Esophagus (tissue), 2 donors: ENCODE results near the gene BANF2. TPM values are rescaled to one million over a fixed set of nuclear protein-coding genes. Genes with fewer than 3 reads are reported as not detected.

Experiments used
- H3K27ac ChIP-seq, 2 donors: one replicate each; pipeline ENCODE4 v1.5.1; 2013; ENCODE audit warnings: low read depth in 2 of 2, mild to moderate bottlenecking in 2 of 2, inconsistent platforms in 1 of 2, low read length in 1 of 2, moderate library complexity in 1 of 2
- H3K27me3 ChIP-seq, 2 donors: one replicate each; pipeline ENCODE4 v1.6.1; 2013; ENCODE audit warnings: low read length in 2 of 2, control low read depth in 1 of 2, mild to moderate bottlenecking in 1 of 2; ENCODE audit not compliant: insufficient read depth in 2 of 2, control insufficient read depth in 1 of 2
- H3K36me3 ChIP-seq, 2 donors: one replicate each; pipeline ENCODE4 v1.6.1; 2013; ENCODE audit warnings: low read length in 1 of 2; ENCODE audit not compliant: control insufficient read depth in 2 of 2, insufficient read depth in 2 of 2
- H3K4me1 ChIP-seq, 2 donors: one replicate each; pipeline ENCODE4 v1.6.1; 2013; ENCODE audit warnings: low read length in 1 of 2; ENCODE audit not compliant: control insufficient read depth in 2 of 2, insufficient read depth in 2 of 2
- H3K4me3 ChIP-seq, 2 donors: one replicate each; pipeline ENCODE4 v1.5.1; 2013; ENCODE audit warnings: low read length in 2 of 2, mild to moderate bottlenecking in 2 of 2, low read depth in 1 of 2, moderate library complexity in 1 of 2
- H3K9me3 ChIP-seq, 2 donors: one replicate each; pipeline ENCODE4 v1.6.1; 2013; ENCODE audit warnings: mild to moderate bottlenecking in 2 of 2, low read depth in 1 of 2, low read length in 1 of 2, moderate library complexity in 1 of 2; ENCODE audit not compliant: control insufficient read depth in 2 of 2, insufficient read depth in 1 of 2
- WGBS, 2 donors: extraction: QIAGEN DNeasy Blood & Tissue Kit; methylation state at CpG; one replicate each; pipeline ENCODE4 v1.1.7; 2013; 5-methylcytosine and 5-hydroxymethylcytosine counted together
- polyA plus RNA-seq, 2 donors: library from polyadenylated mRNA; stranded (reverse); fragments of 200-250 nt; gene quantifications; one replicate each; pipeline ENCODE4 v1.2.3, GENCODE V29; 2013
- donor health status: healthy with polysubstance abuse.
- donor health status: Bipolar disorder and iron deficiency.

BANF2 gene
- polyA plus RNA-seq, 2 donors, result not detected

DNA sequence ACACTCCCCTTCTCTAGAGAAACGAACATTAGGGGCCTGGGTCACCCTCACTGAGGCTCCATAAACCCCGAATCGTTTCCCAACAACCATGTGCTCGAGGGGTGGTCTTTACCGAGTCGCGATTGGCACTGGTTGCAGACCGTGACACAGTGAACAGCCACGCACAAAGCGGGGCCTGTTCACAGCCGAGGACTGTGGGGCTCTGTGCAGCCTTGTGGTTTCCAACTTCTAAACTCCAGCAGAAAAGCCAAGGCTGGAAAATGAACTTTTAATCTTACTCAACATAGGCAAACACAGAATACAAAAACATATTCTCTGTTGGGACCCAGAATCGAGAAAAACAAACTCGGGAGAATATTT, 36.7 kb upstream of the BANF2 start:
- H3K27ac ChIP-seq, result no peak overlapping the region

DNA sequence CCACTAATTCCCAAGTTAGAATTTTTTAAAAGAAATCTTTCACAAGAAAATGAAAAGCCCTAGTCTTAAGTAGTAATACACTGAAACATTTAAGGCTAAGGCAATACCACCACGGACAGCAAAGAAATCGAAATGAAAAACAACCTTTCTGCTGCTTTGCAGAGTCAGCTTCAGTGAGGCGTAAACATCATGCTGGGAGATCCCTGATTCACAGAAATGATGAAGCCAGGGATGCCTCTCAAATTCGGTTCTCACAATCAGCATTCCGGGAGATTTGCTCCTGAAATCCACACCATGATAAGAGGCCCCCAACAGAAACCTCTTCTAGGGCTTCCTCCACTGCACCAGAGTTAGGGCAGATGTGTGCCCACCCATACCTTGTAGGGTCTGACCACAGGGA, 36.3 kb upstream of the BANF2 start:
- Histone ChIP-seq H3K36me3 (peaks cover 0 to 6% of the 10 kb centered on the region in 2 donors), H3K4me1 (no peaks in the 10 kb centered on the region), H3K27me3 (no peaks in the 10 kb centered on the region), H3K4me3 (no peak overlapping the region), H3K27ac (no peak overlapping the region), H3K9me3 (peaks cover 2 to 6% of the 10 kb centered on the region in 2 donors)
- 71 to 76% methylated on average over 5 of the region's 5 CpGs for WGBS, 2 donors

More for the DNA sequence above, 36.7 kb upstream of the BANF2 start:
- Histone ChIP-seq H3K9me3 (peaks cover 3 to 7% of the 10 kb centered on the region in 2 donors), H3K4me1 (no peaks in the 10 kb centered on the region), H3K4me3 (no peak overlapping the region), H3K36me3 (peaks cover 3 to 10% of the 10 kb centered on the region in 2 donors), H3K27me3 (no peaks in the 10 kb centered on the region)
- WGBS, 2 donors, result 86 to 90% methylated on average over 13 of the region's 13 CpGs

DNA sequence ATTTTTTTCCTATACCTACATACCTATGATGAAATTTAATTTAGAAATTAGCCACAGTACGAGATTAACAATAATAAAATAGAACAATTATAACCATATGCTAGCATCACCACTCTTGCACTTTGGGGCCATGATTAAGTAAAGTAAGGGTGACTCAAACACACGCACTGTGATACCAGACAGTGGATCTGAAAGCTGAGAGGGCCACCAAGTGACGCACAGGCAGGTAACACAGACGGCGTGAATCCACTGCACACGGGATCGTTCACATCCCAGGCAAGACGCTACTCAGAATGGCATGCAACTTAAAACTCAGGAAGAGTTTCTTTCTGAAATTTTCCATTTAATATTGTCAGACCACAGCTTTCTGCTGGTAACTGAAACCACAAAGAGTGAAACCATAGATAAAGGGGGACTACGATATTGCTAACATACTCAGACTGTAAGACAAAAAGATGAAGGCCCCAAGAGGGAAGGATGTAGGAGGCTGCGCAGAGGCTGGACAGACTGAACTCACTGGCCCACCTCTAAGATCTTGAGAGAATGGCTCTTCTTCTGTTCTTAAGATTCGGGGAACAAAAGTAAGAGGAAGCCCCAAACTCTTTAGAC, 35.6 kb upstream of the BANF2 start:
- no peak overlapping the region for H3K4me3 ChIP-seq
- H3K27ac ChIP-seq, result no peak overlapping the region
- H3K4me1 ChIP-seq, result no peaks in the 10 kb centered on the region
- no peaks in the 10 kb centered on the region for H3K27me3 ChIP-seq
- 79 to 85% methylated on average over 11 of the region's 11 CpGs for WGBS, 2 donors
- H3K9me3 ChIP-seq, result no peaks in the 10 kb centered on the region
- peaks cover 0 to 4% of the 10 kb centered on the region in 2 donors for H3K36me3 ChIP-seq

DNA sequence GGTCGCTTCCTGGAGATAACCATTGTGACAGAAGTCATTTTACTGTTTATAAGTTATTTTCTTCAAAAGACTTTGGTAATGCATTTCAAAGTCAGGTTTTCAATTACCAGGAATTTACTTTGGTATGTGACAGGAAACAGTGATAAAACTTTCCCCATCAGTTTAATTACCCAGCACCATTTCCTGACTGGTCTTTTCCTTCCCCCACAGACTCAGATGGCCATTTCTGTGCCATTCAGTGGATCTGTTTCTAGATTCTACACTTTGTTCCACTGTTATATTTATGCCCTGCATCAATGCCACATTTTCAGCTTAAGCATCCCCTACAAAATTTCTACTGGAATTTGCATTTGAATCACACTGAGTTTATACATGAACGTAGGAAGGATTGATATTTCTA, 34.0 kb upstream of the BANF2 start:
- H3K9me3 ChIP-seq, result no peaks in the 10 kb centered on the region
- WGBS, 2 donors, result 71 to 79% methylated on average over 2 of the region's 2 CpGs
- no peaks in the 10 kb centered on the region for H3K4me1 ChIP-seq
- no peak overlapping the region for H3K27ac ChIP-seq
- no peaks in the 10 kb centered on the region for H3K27me3 ChIP-seq
- no peaks in the 10 kb centered on the region for H3K36me3 ChIP-seq
- H3K4me3 ChIP-seq, result no peak overlapping the region

DNA sequence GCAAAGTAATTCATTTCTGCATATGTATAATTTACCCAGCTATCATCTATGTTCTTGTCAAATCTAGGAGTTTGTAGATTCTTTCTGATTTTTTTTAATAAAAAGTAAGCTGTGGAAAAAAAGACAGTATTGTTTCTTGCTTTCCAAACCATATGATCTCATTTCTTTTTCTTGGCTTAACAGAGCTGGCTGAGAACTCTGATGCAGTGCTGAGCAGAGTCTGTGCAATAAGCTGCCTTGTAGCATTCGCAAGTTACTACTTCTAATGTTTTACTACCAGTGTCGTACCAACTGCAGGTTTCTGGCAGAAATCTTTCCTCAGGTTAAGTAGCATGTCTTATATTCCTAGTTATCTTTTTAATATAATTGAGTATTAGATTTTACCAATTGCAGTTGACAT, 33.3 kb upstream of the BANF2 start:
- no peak overlapping the region for H3K27ac ChIP-seq
- H3K27me3 ChIP-seq, result no peaks in the 10 kb centered on the region
- no peaks in the 10 kb centered on the region for H3K36me3 ChIP-seq
- H3K4me1 ChIP-seq, result no peaks in the 10 kb centered on the region
- WGBS, 2 donors, result 67 to 68% methylated on average over 2 of the region's 2 CpGs
- H3K4me3 ChIP-seq, result no peak overlapping the region
- H3K9me3 ChIP-seq, result no peaks in the 10 kb centered on the region

DNA sequence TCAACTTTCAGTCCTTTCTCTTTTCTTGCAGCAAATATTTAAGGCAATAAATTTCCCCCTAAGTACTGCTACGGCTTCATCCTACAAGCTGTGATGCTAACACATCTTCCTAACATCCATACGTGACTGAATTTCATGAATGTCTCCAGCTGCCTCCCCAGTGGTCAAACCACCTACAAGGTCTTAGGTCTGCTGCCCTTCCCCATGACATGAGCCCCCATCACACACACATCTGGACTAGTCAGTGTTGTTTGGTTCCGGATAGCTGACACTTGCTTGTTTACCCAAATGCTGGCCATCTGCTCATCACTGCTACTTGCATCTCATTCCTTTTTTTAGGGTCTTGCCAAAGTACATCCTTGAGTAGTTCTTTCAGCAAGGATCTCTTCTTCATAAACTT, 32.3 kb upstream of the BANF2 start:
- no peaks in the 10 kb centered on the region for H3K27me3 ChIP-seq
- 81 to 84% methylated on average over 3 of the region's 3 CpGs for WGBS, 2 donors
- H3K4me1 ChIP-seq, result no peaks in the 10 kb centered on the region
- H3K4me3 ChIP-seq, result no peak overlapping the region
- no peak overlapping the region for H3K27ac ChIP-seq
- no peaks in the 10 kb centered on the region for H3K36me3 ChIP-seq
- no peaks in the 10 kb centered on the region for H3K9me3 ChIP-seq

DNA sequence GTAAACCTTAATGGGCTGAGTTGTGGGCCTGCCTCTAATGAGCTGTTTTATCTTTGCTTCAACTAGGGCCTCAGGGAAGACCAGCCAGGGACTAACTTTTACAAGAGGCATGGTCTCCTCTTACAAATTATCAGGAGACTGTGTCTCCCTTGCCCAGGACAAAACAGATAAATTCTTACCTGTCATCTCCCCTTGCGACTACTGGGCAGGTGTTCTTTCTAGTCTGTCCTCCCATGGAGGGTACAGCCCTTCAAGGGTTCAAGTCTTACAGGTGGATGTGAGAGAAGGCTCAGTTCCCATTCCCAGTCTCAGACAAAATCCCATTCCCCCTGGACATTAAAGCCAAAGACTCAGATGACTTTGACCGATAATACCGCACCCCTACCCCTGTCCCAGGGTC, 31.3 kb upstream of the BANF2 start:
- Histone ChIP-seq H3K36me3 (no peaks in the 10 kb centered on the region), H3K9me3 (no peaks in the 10 kb centered on the region), H3K4me1 (no peaks in the 10 kb centered on the region), H3K4me3 (no peak overlapping the region), H3K27ac (no peak overlapping the region), H3K27me3 (no peaks in the 10 kb centered on the region)
- WGBS, 2 donors, result 88 to 97% methylated on average over 3 of the region's 3 CpGs

DNA sequence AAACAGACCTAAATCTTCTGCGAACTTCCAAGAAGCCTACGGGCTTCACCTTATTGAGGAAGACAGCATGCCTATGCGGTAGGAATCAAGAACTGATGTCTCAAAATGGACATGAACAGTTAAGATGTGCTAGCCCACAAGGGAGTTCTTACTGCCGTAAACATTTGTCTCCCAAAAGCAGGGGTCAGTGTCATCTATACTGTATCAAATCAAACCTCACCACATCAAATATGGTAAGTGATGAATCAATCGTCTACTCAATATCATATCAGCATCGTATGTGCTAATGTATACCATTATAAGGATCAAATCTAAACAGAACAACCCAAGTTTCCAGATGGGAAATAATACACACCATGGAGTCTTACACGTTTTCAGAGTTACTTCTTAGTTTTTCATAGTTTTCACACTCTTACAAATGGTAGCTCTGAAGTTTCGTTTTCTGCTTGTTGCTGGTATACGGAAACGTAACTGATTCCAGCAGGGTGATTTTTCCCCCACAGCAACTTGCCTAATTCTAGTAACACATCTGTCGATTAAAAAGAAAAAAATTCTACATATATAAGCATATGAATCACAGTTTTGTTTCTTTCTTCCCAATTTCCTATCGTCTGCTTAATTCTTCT, 30.3 kb upstream of the BANF2 start:
- Histone ChIP-seq H3K9me3 (no peaks in the 10 kb centered on the region), H3K4me1 (no peaks in the 10 kb centered on the region), H3K4me3 (no peak overlapping the region), H3K27me3 (no peaks in the 10 kb centered on the region), H3K27ac (no peak overlapping the region), H3K36me3 (no peaks in the 10 kb centered on the region)
- 78 to 86% methylated on average over 12 of the region's 12 CpGs for WGBS, 2 donors

DNA sequence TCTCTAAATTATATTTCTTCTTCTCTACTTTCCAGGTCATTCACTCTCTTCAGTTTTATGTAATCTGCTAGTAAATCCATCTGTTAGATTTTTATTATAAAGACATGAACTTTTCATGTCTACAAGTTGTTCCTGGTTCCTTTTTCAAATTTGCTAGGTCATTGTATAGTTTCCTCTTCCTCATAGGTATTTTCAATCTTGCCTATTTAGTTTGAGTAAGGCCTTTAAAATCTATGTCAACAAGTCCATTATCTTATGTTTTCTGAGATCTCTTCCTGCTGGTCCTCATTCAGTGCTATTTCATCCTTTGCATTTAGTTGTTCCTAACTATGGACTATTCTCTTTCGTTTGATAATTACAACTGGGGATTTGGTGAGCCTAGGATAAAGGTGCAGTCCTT, 28.8 kb upstream of the BANF2 start:
- 81 to 90% methylated on average over 1 of the region's 1 CpG for WGBS, 2 donors
- peaks cover 0 to 3% of the 10 kb centered on the region in 2 donors for H3K36me3 ChIP-seq
- H3K27ac ChIP-seq, result no peak overlapping the region

DNA sequence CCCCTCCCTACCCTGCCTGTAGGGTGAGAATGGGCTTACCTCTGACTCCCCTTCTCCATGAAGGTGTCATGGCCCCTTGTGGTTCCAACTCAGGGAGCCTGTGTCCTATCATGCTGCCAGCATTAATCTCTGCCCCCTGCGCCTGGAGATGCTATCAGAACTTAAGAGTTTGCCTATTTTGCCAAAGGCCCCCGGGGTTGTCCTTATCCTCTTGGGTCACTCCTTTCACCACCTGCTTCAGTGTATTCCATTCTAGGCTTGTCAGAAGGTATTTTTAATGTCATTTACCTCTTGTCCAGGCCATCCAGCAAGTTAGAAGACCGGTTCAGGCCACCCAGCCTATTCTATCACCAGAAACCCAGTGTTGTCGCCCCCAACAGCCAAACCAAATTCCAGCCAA, 28.2 kb upstream of the BANF2 start:
- Histone ChIP-seq H3K27ac (no peak overlapping the region), H3K4me3 (no peak overlapping the region), H3K36me3 (peaks cover 0 to 5% of the 10 kb centered on the region in 2 donors), H3K27me3 (no peaks in the 10 kb centered on the region), H3K4me1 (peaks cover 4 to 7% of the 10 kb centered on the region in 2 donors), H3K9me3 (no peaks in the 10 kb centered on the region)
- WGBS, 2 donors, result 73 to 79% methylated on average over 4 of the region's 4 CpGs

More for the DNA sequence above, 28.8 kb upstream of the BANF2 start:
- Histone ChIP-seq H3K9me3 (no peaks in the 10 kb centered on the region), H3K4me1 (peaks cover 4 to 7% of the 10 kb centered on the region in 2 donors), H3K4me3 (no peak overlapping the region), H3K27me3 (no peaks in the 10 kb centered on the region)
